Sigmoid colon (tissue), 7 donors: ENCODE data around the gene RPP40. TPM values are rescaled to one million over a fixed set of nuclear protein-coding genes. Genes with fewer than 3 reads are reported as not detected.
A peak's percentile ranks its signal among the peaks of the same experiment; 100 is the strongest.

ENCODE experiments used
- DNase-seq: peaks from one replicate; pipeline ENCODE4 v3.0.0-alpha.2; 2019
- H3K27ac ChIP-seq, 4 donors: fragments of 200-600 bp; sonication (generic); one replicate each; pipeline ENCODE4 v1.5.1; 2016 to 2019; ENCODE audit warnings: mild to moderate bottlenecking in 1 of 4
- H3K27me3 ChIP-seq, 3 donors: fragments of 200-600 bp; sonication (generic); one replicate each; pipeline ENCODE4 v1.5.1; 2019; ENCODE audit warnings: mild to moderate bottlenecking in 1 of 3
- H3K36me3 ChIP-seq, 4 donors: fragments of 200-600 bp; sonication (generic); one replicate each; pipeline ENCODE4 v1.5.1; 2016 to 2019
- H3K4me1 ChIP-seq, 4 donors: fragments of 200-600 bp; sonication (generic); one replicate each; pipeline ENCODE4 v1.5.1; 2017 to 2019
- H3K4me3 ChIP-seq, 4 donors: fragments of 200-600 bp; sonication (generic); one replicate each; pipeline ENCODE4 v1.5.1; 2017 to 2019; ENCODE audit warnings: mild to moderate bottlenecking in 2 of 4, moderate library complexity in 1 of 4
- H3K9me3 ChIP-seq, 4 donors: fragments of 200-600 bp in 3 of 4; sonication (generic) in 3 of 4; one replicate each; pipeline versions ENCODE4 v1.5.1 to v1.6.1; 2013 to 2019
- EP300 ChIP-seq, 4 donors: sonication (generic); formaldehyde crosslinking; IDR thresholded peaks; one replicate each; pipeline ENCODE4 v1.6.1; 2017; ENCODE audit warnings: antibody characterized with exemption in 4 of 4
- POLR2A ChIP-seq, 2 donors: fragments of 450-650 bp; IDR thresholded peaks; one replicate each; pipeline ENCODE4 v1.6.1; 2016; ENCODE audit warnings: antibody characterized with exemption in 2 of 2, mild to moderate bottlenecking in 2 of 2, moderate library complexity in 2 of 2
- POLR2AphosphoS5 ChIP-seq, 4 donors: sonication (generic); formaldehyde crosslinking; IDR thresholded peaks; one replicate each; pipeline ENCODE4 v1.6.1; 2017; ENCODE audit warnings: antibody characterized with exemption in 4 of 4
- WGBS, 2 donors: extraction: QIAGEN DNeasy Blood & Tissue Kit; methylation state at CpG; one replicate each; pipeline ENCODE4 v1.1.7; 2013; 5-methylcytosine and 5-hydroxymethylcytosine counted together
- intact Hi-C: fragments of 100-400 bp; cut with DNase I; formaldehyde crosslinking; loops from one replicate; pipeline ENCODE4 v1.15.1; 2023
- polyA plus RNA-seq, 3 donors: library from polyadenylated mRNA; stranded (reverse); fragments of 200-250 nt; gene quantifications; one replicate each; pipeline ENCODE4 v1.2.3, GENCODE V29; 2013
- total RNA-seq, 4 donors: library from RNA; depleted of rRNA; stranded (reverse); fragments of >200 nt; gene quantifications; one replicate each; pipeline ENCODE4 v1.1.0, GENCODE V29; 2016
- TF ChIP-seq, protein P1 (sequence below), 4 experiments: fragments of 450-650 bp in 3 of 4; fragments of 200-600 bp in 1 of 4; IDR thresholded peaks; one replicate each; pipeline ENCODE4 v1.5.1; 2016 to 2019; ENCODE audit warnings: antibody characterized with exemption in 4 of 4, mild to moderate bottlenecking in 3 of 4, moderate library complexity in 2 of 4
- donor health status: healthy with polysubstance abuse.
- donor health status: Bipolar disorder and iron deficiency.
- donor health status: healthy.

RPP40 gene
- total and polyA plus RNA-seq, 7 donors = 4.2 to 9.7 (median 6.5) TPM

DNA sequence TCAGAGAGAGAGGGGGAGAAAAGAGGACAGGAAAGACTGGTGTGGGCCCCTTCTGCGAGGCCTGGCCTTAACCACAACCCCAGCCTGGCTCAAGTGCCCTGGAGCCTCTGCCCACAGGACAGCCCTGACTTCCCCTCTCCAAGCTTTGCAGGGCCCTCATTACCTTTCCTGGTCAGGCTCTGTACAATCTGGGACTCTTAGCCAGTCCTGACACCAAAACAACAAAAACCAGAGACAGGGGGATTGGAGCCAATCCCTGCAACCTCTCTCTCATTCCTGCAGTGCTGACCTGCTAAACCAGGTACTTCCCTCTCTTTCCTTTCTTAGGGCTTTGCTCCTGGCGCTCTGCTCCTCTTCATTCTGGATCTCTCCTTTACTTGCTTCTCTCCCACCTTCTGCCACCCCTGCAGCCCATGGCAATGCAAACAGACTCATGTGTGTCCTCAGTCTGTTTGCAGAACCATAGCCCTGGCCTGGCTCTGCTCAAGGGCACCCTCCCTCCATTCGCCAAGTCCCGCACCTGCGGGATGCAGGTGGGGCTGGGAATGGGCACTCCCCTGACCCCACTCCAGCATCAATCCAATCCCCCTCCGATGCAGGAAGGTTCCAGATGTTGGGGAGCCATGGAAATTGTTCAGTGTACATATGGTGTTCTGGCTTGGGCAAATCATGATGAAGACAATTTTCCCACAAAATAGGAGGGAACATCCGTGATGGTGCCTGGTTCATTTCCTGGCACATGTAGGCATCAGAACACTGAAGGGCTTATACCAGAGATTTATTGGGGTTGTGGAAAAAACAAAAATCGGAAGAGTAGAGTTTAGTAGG lies 38.1 kb downstream of the RPP40 start:
- H3K4me1 ChIP-seq = peaks cover 0 to 29% (median 13%) of the 10 kb centered on the region in 4 donors
- H3K4me3 ChIP-seq = no peak overlapping the region
- peak overlapping the region in 1 of 4 donors; percentile 36 for H3K27ac ChIP-seq
- 84 to 86% methylated on average over 8 of the region's 8 CpGs for WGBS, 2 donors
- no peaks in the 10 kb centered on the region for H3K9me3 ChIP-seq
- intact Hi-C loops = no loop called here
- no peaks in the 10 kb centered on the region for H3K36me3 ChIP-seq
- no peaks in the 10 kb centered on the region for H3K27me3 ChIP-seq
- DNase-seq = no peak
- TF ChIP-seq, protein P1, sequence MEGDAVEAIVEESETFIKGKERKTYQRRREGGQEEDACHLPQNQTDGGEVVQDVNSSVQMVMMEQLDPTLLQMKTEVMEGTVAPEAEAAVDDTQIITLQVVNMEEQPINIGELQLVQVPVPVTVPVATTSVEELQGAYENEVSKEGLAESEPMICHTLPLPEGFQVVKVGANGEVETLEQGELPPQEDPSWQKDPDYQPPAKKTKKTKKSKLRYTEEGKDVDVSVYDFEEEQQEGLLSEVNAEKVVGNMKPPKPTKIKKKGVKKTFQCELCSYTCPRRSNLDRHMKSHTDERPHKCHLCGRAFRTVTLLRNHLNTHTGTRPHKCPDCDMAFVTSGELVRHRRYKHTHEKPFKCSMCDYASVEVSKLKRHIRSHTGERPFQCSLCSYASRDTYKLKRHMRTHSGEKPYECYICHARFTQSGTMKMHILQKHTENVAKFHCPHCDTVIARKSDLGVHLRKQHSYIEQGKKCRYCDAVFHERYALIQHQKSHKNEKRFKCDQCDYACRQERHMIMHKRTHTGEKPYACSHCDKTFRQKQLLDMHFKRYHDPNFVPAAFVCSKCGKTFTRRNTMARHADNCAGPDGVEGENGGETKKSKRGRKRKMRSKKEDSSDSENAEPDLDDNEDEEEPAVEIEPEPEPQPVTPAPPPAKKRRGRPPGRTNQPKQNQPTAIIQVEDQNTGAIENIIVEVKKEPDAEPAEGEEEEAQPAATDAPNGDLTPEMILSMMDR (IDR thresholded peaks at IDR 0.05) = no peak
- no peak for TF ChIP-seq POLR2A (IDR thresholded peaks at IDR 0.05)
- no peak for TF ChIP-seq EP300 (IDR thresholded peaks at IDR 0.05)
- TF ChIP-seq POLR2AphosphoS5 (IDR thresholded peaks at IDR 0.05) = no peak

DNA sequence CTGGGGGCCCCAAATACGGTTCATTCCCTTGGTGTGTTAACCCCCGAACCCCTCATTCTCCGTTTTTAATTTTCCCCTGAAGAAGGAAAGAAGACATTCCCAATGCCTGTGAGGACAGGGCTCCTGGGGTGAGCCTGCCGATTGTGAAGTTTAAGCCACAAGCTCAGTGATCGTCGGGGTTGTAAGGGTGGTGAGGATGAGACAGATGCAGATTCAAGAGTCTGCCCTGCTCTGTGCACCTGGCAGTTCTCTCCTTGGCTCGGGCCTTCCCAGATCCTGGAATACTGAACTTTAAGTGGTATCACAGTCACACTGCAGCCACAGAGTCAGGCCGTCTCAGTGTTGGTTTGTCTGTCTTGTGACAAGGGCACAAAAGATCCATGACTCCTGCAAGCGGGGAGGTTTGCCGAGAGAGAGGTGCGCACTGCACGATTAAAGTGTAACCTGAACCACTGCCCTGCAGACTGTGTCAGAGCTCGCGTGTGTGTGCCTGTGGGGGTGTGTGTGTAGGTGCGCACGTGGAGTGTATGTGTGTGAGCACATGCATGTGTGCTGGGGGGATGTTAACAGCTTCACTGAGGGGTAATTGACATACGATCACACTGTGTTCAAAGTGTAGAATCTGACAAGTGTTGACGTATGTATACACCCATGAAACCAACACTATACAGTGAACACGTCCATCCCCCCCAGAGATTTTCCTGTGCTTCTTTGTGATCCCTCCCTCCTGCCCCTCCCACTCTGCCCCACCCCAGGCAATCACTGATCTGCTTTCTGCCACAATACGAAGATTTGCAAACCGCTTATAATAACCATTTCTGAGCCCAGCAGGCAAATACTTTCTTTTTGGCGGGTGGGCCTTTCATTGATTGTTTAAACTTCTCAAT lies 38.9 kb downstream of the RPP40 start:
- H3K36me3 ChIP-seq = no peaks in the 10 kb centered on the region
- H3K9me3 ChIP-seq = no peaks in the 10 kb centered on the region
- peaks cover 0 to 20% (median 9%) of the 10 kb centered on the region in 4 donors for H3K4me1 ChIP-seq
- intact Hi-C loops = no loop called here
- H3K27me3 ChIP-seq = no peaks in the 10 kb centered on the region
- H3K27ac ChIP-seq = peak overlapping the region in 2 of 4 donors; percentile 9 to 36
- WGBS, 2 donors = 81 to 85% methylated on average over 22 of the region's 22 CpGs
- DNase-seq = no peak
- H3K4me3 ChIP-seq = no peak overlapping the region
- TF ChIP-seq POLR2AphosphoS5 (IDR thresholded peaks at IDR 0.05) (no peak), POLR2A (IDR thresholded peaks at IDR 0.05) (no peak), EP300 (IDR thresholded peaks at IDR 0.05) (no peak)
- TF ChIP-seq, protein P1 (IDR thresholded peaks at IDR 0.05) = no peak

DNA sequence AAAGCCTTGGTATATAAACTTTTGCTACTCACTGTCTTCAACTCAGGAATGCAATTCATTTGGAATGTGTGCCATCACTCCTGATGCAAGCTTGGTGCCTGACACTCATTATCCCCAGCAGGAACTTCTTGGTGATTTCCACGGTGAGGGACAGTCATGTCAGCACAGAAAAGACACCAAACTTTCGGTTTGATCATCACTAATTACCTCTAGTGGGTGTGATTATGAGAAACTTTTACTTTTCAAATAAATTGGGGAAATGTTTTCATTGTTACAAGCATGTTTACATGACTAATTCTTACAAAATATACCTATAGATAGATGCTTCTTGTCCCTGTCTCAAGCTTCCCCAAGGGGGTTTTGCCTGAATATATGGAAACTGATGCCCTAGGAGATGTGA lies 40.9 kb downstream of the RPP40 start:
- peaks cover 0 to 19% (median 9%) of the 10 kb centered on the region in 4 donors for H3K4me1 ChIP-seq
- DNase-seq = no peak
- no peaks in the 10 kb centered on the region for H3K27me3 ChIP-seq
- no peaks in the 10 kb centered on the region for H3K36me3 ChIP-seq
- intact Hi-C loops = no loop called here
- H3K9me3 ChIP-seq = no peaks in the 10 kb centered on the region
- no peak for TF ChIP-seq EP300 (IDR thresholded peaks at IDR 0.05)
- TF ChIP-seq, protein P1 (IDR thresholded peaks at IDR 0.05) = no peak
- no peak for TF ChIP-seq POLR2AphosphoS5 (IDR thresholded peaks at IDR 0.05)
- no peak for TF ChIP-seq POLR2A (IDR thresholded peaks at IDR 0.05)
- no peak overlapping the region for H3K4me3 ChIP-seq
- WGBS, 2 donors = 74 to 81% methylated on average over 2 of the region's 2 CpGs
- no peak overlapping the region for H3K27ac ChIP-seq

DNA sequence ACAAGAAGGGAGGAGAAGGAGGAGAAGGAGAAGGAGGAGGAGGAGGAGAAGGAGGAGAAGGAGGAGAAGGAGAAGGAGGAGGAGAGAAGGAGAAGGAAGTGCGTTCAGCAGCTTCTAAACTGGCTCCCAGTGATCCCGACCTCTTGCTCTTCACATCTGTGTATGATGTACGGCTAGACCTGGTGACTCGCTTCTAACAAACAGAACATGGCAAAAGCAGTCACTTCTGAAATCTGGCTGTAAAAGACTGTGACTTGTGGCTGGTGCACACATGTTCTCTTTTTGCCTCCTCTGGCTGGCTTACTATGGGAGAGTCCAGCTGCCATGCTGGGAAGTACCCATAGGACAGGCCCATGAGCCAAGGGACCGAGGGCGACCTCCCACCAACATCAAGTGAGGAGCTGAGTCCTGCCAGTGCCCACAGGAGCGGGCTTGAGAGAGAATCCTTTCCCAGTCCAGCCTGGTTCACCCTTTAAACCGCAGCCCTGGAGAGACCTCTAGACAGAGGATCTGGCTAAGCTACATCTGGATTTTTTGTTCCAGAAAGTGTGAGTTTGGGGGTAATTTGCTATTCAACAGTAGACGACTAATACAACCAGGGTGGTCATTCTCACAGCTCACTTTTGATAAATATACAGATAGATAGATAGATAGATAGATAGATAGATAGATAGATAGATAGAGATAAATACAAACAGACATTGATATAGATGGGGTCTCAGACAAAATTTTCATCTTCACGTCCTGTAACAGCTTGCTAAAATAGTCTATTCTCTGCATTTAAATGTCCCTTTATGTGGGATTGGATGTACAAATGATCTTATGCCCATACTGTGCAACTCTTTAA lies 42.3 kb downstream of the RPP40 start:
- H3K27me3 ChIP-seq = no peaks in the 10 kb centered on the region
- 90 to 91% methylated on average over 10 of the region's 10 CpGs for WGBS, 2 donors
- TF ChIP-seq POLR2A (IDR thresholded peaks at IDR 0.05) (no peak), EP300 (IDR thresholded peaks at IDR 0.05) (no peak), POLR2AphosphoS5 (IDR thresholded peaks at IDR 0.05) (no peak)
- TF ChIP-seq, protein P1 (IDR thresholded peaks at IDR 0.05) = no peak
- no peaks in the 10 kb centered on the region for H3K9me3 ChIP-seq
- H3K36me3 ChIP-seq = no peaks in the 10 kb centered on the region
- intact Hi-C loops = no loop called here
- H3K4me3 ChIP-seq = no peak overlapping the region
- no peak for DNase-seq
- no peak overlapping the region for H3K27ac ChIP-seq
- H3K4me1 ChIP-seq = peaks cover 0 to 19% (median 9%) of the 10 kb centered on the region in 4 donors
